Skeletal muscle tissue (tissue), 4 donors: ENCODE results near the gene SERPINB1. TPM values are rescaled to one million over a fixed set of nuclear protein-coding genes. Genes with fewer than 3 reads are reported as not detected.
"Not testable (repeated sequence)": the region's sequence is repeated elsewhere in the genome, so short reads cannot be mapped to it uniquely, and the experiment has no call there.

Source experiments
- H3K27ac ChIP-seq: one replicate; pipeline ENCODE4 v1.7.0; 2013; ENCODE audit warnings: mild to moderate bottlenecking, low read depth, low read length, inconsistent platforms
- H3K27me3 ChIP-seq, 3 donors: one replicate each; pipeline ENCODE4 v1.7.0; 2013; ENCODE audit warnings: low read length in 3 of 3; ENCODE audit not compliant: control insufficient read depth in 3 of 3, insufficient read depth in 3 of 3
- H3K36me3 ChIP-seq, 3 donors: one replicate each; pipeline ENCODE4 v1.7.0; 2013; ENCODE audit warnings: low read length in 3 of 3; ENCODE audit not compliant: control insufficient read depth in 3 of 3, insufficient read depth in 3 of 3
- H3K4me1 ChIP-seq, 3 donors: one replicate each; pipeline ENCODE4 v1.7.0; 2013; ENCODE audit warnings: low read length in 3 of 3, mild to moderate bottlenecking in 3 of 3; ENCODE audit not compliant: control insufficient read depth in 3 of 3, insufficient read depth in 3 of 3
- H3K4me3 ChIP-seq, 3 donors: one replicate each; pipeline ENCODE4 v1.7.0; 2013; ENCODE audit warnings: low read length in 3 of 3
- H3K9ac ChIP-seq, 3 donors: one replicate each; pipeline ENCODE4 v1.7.0; 2013; ENCODE audit warnings: low read length in 3 of 3, mild to moderate bottlenecking in 3 of 3, moderate library complexity in 2 of 3, low read depth in 1 of 3
- H3K9me3 ChIP-seq, 3 donors: one replicate each; pipeline ENCODE4 v1.7.0; 2013; ENCODE audit warnings: low read length in 3 of 3; ENCODE audit not compliant: control insufficient read depth in 3 of 3
- total RNA-seq: library from RNA; depleted of rRNA; stranded (reverse); fragments of >200 nt; gene quantifications from one replicate; pipeline ENCODE4 v1.2.3, GENCODE V29; 2014
- donor health status: Osteomylitis.

The SERPINB1 gene
- total RNA-seq = 11.5 TPM

- no peaks in the 10 kb centered on the region for H3K9me3 ChIP-seq
- H3K4me3 ChIP-seq = peak within 1 kb of the TSS; percentile 78 to 83 (median 81)
- peaks cover 18 to 40% (median 23%) of the 10 kb centered on the region in 3 donors for H3K4me1 ChIP-seq
- H3K36me3 ChIP-seq = peaks cover 6 to 10% (median 6%) of the 10 kb centered on the region in 3 donors
- no peaks in the 10 kb centered on the region for H3K27me3 ChIP-seq
- peak within 1 kb of the TSS; percentile 94 for H3K27ac ChIP-seq
- peak within 1 kb of the TSS; percentile 74 to 86 (median 75) for H3K9ac ChIP-seq
Observed at GRCh38 chr6:2841264-2842138, at the start of gene SERPINB1. TSS of gene SERPINB1 (minus strand) at chr6:2841863. CDS start at chr6:2840586, 1,277 bp downstream.

GRCh38 chr6:2890976-2891767 lies 49.5 kb upstream of the SERPINB1 start:
- peaks cover 25 to 46% (median 27%) of the 10 kb centered on the region in 3 donors for H3K36me3 ChIP-seq
- H3K27ac ChIP-seq = no peak overlapping the region
- H3K9me3 ChIP-seq = no peaks in the 10 kb centered on the region
- H3K9ac ChIP-seq = no peak overlapping the region
- H3K4me1 ChIP-seq = no peaks in the 10 kb centered on the region
- H3K4me3 ChIP-seq = no peak overlapping the region
- H3K27me3 ChIP-seq = no peaks in the 10 kb centered on the region

- Histone ChIP-seq H3K9me3 (no peaks in the 10 kb centered on the region), H3K36me3 (peaks cover 9 to 17% (median 9%) of the 10 kb centered on the region in 3 donors), H3K4me3 (no peak overlapping the region), H3K27me3 (no peaks in the 10 kb centered on the region), H3K9ac (no peak overlapping the region), H3K27ac (no peak overlapping the region), H3K4me1 (no peaks in the 10 kb centered on the region)
Observed at GRCh38 chr6:2885967-2886735, 44.5 kb upstream of the SERPINB1 start.

- H3K9ac ChIP-seq = no peak overlapping the region
- H3K4me3 ChIP-seq = no peak overlapping the region
- no peak overlapping the region for H3K27ac ChIP-seq
- no peaks in the 10 kb centered on the region for H3K27me3 ChIP-seq
- no peaks in the 10 kb centered on the region for H3K4me1 ChIP-seq
- H3K36me3 ChIP-seq = peaks cover under 1 to 4% (median 1%) of the 10 kb centered on the region in 3 donors
- no peaks in the 10 kb centered on the region for H3K9me3 ChIP-seq
Observed at GRCh38 chr6:2884804-2885203, 43.1 kb upstream of the SERPINB1 start.

DNA sequence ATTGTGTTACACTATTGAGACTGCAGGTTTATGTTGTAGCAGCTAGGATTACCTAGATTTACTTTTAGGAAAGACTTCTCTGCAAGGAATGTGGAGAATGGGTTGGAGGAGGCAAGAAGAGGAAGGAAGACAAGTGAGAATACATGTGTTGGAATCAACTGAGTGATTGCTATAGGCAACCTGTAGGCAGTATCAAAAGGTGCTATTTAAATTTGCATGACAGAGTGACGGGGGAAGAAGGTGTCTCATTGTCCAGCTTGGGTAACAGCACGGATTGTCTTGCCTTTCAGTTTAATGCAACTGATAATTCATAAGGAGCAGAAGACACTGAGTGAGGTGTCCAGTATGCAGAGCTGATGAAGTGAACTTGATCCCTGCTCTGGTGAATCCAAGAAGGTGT lies 42.0 kb upstream of the SERPINB1 start:
- Histone ChIP-seq H3K9ac (no peak overlapping the region), H3K9me3 (no peaks in the 10 kb centered on the region), H3K4me1 (no peaks in the 10 kb centered on the region), H3K36me3 (peaks cover 0 to 1% (median 0%) of the 10 kb centered on the region in 3 donors), H3K4me3 (no peak overlapping the region), H3K27me3 (no peaks in the 10 kb centered on the region), H3K27ac (no peak overlapping the region)

GRCh38 chr6:2881423-2881822 lies 39.8 kb upstream of the SERPINB1 start:
- no peak overlapping the region for H3K9ac ChIP-seq
- no peak overlapping the region for H3K27ac ChIP-seq
- H3K36me3 ChIP-seq = no peaks in the 10 kb centered on the region
- H3K4me3 ChIP-seq = no peak overlapping the region
- peaks cover 9 to 14% (median 10%) of the 10 kb centered on the region in 3 donors for H3K4me1 ChIP-seq
- no peaks in the 10 kb centered on the region for H3K27me3 ChIP-seq
- no peaks in the 10 kb centered on the region for H3K9me3 ChIP-seq

DNA sequence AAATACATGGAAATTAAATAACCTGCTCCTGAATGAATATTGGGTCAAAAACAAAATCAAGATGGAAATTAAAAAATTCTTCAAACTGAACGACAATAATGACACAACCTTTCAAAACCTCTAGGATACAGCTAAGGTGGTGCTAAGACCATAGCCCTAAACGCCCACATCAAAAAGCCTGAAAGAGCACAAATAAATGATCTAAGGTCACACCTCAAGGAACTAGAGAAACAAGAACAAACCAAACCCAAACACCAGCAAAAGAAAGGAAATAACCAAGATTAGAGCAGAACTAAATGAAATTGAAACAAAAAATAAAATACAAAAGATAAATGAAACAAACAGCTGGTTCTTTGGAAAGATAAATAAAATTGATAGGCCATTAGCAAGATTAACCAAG lies 38.5 kb upstream of the SERPINB1 start:
- not testable (repeated sequence) for H3K27me3 ChIP-seq, H3K9me3 ChIP-seq, H3K9ac ChIP-seq, H3K4me3 ChIP-seq, H3K27ac ChIP-seq, H3K36me3 ChIP-seq
- peaks cover 12 to 21% (median 14%) of the 10 kb centered on the region in 3 donors for H3K4me1 ChIP-seq

GRCh38 chr6:2877960-2878359 lies 36.3 kb upstream of the SERPINB1 start:
- no peaks in the 10 kb centered on the region for H3K36me3 ChIP-seq
- H3K9ac ChIP-seq = no peak overlapping the region
- H3K9me3 ChIP-seq = no peaks in the 10 kb centered on the region
- H3K4me1 ChIP-seq = peaks cover 16 to 30% (median 17%) of the 10 kb centered on the region in 3 donors
- H3K27ac ChIP-seq = no peak overlapping the region
- H3K27me3 ChIP-seq = no peaks in the 10 kb centered on the region
- H3K4me3 ChIP-seq = no peak overlapping the region

GRCh38 chr6:2877057-2877882 lies 35.6 kb upstream of the SERPINB1 start:
- peak overlapping the region; percentile 85 for H3K27ac ChIP-seq
- H3K36me3 ChIP-seq = no peaks in the 10 kb centered on the region
- peaks cover 17 to 30% (median 18%) of the 10 kb centered on the region in 3 donors for H3K4me1 ChIP-seq
- H3K9ac ChIP-seq = peak overlapping the region in 2 of 3 donors; percentile 14 to 80
- no peaks in the 10 kb centered on the region for H3K9me3 ChIP-seq
- H3K4me3 ChIP-seq = peak overlapping the region in 1 of 3 donors; percentile 43
- H3K27me3 ChIP-seq = no peaks in the 10 kb centered on the region
